SHP77 treated with DMSO at 0.1 percent for 48 hours (cell line): ENCODE data around the gene PVR.
"Not testable (repeated sequence)": the region's sequence is repeated elsewhere in the genome, so short reads cannot be mapped to it uniquely, and the experiment has no call there.

Experiments
- DNase-seq: peaks from one replicate; lab custom pipeline; 2025; lab: John Stamatoyannopoulos, UW

The PVR gene

GRCh38 chr19:44673510-44673909, 29.8 kb downstream of the PVR start:
- DNase-seq: no peak

- no peak for DNase-seq
These were observed 31.8 kb downstream of the PVR start for GRCh38 chr19:44675521-44675920.

- no peak for DNase-seq
These were observed 33.5 kb downstream of the PVR start for GRCh38 chr19:44677019-44677811.

- DNase-seq: no peak
These were observed 36.8 kb downstream of the PVR start for GRCh38 chr19:44680536-44680935.

- no peak for DNase-seq
These were observed 38.5 kb downstream of the PVR start for GRCh38 chr19:44681992-44682790.

- no peak for DNase-seq
These were observed 39.1 kb downstream of the PVR start for GRCh38 chr19:44682807-44683206.

- no peak for DNase-seq
These were observed 39.9 kb downstream of the PVR start for GRCh38 chr19:44683434-44684210.

GRCh38 chr19:44684396-44684795, 40.7 kb downstream of the PVR start:
- not testable (repeated sequence) for DNase-seq

- no peak for DNase-seq
These were observed 41.5 kb downstream of the PVR start for GRCh38 chr19:44684892-44685863.

- DNase-seq: no peak
These were observed 42.2 kb downstream of the PVR start for GRCh38 chr19:44685877-44686276.

- no peak for DNase-seq
These were observed 43.2 kb downstream of the PVR start for GRCh38 chr19:44686896-44687295.

GRCh38 chr19:44687888-44688287, 44.2 kb downstream of the PVR start:
- DNase-seq: no peak

- DNase-seq: peak; percentile 27
These were observed 45.8 kb downstream of the PVR start for GRCh38 chr19:44689290-44690130.

GRCh38 chr19:44690131-44690440, 46.4 kb downstream of the PVR start:
- no peak for DNase-seq

- no peak for DNase-seq
These were observed 48.6 kb downstream of the PVR start for GRCh38 chr19:44692379-44692721.

GRCh38 chr19:44694184-44694579, 50.5 kb downstream of the PVR start:
- no peak for DNase-seq

- peak; percentile 91 for DNase-seq
These were observed 53.4 kb downstream of the PVR start for GRCh38 chr19:44696939-44697669.

- DNase-seq: no peak
These were observed 53.9 kb downstream of the PVR start for GRCh38 chr19:44697670-44698034.

- DNase-seq: no peak
These were observed 54.9 kb downstream of the PVR start, which contains the start of gene CEACAM16 for GRCh38 chr19:44698492-44699201. CEACAM16 (plus strand) TSS chr19:44699151; CDS start chr19:44701457, 2,306 bp downstream.
